Stimulated activated CD4-positive, alpha-beta T cell treated with anti-CD3 and anti-CD28 coated beads, Interleukin-4, amount 100 ng/mL, for 24 hours (primary cell): ENCODE measurements around the gene C12orf54.
"Not testable (repeated sequence)": the region's sequence is repeated elsewhere in the genome, so short reads cannot be mapped to it uniquely, and the experiment has no call there.

Experiments
- DNase-seq: peaks from one replicate; pipeline ENCODE4 v3.0.0-alpha.2; 2020

The C12orf54 gene

GRCh38 chr12:48512855-48513254 lies 30.6 kb downstream of the C12orf54 start:
- DNase-seq, result peak; percentile 11

- no peak for DNase-seq
Observed at GRCh38 chr12:48514728-48515127, 32.4 kb downstream of the C12orf54 start.

- DNase-seq, result not testable (repeated sequence)
Observed at GRCh38 chr12:48520381-48520780, 38.1 kb downstream of the C12orf54 start.

GRCh38 chr12:48525332-48525731 lies 43.0 kb downstream of the C12orf54 start, which contains the start of gene OR8S1:
OR8S1 (plus strand) TSS chr12:48525632; CDS start chr12:48525632, 0 bp downstream.
- no peak for DNase-seq

GRCh38 chr12:48527891-48528670 lies 45.8 kb downstream of the C12orf54 start:
- DNase-seq, result no peak

- no peak for DNase-seq
Observed at GRCh38 chr12:48532601-48533000, 50.3 kb downstream of the C12orf54 start.

- no peak for DNase-seq
Observed at GRCh38 chr12:48536602-48537001, 54.3 kb downstream of the C12orf54 start.

GRCh38 chr12:48542300-48542928 lies 60.1 kb downstream of the C12orf54 start:
- DNase-seq, result peak; percentile 53

GRCh38 chr12:48545833-48546469 lies 63.7 kb downstream of the C12orf54 start:
- DNase-seq, result no peak
